GM21529 (cell line): ENCODE measurements around the gene PFDN6.

ENCODE experiments used
- ATAC-seq: cut with Tn5 transposase; IDR thresholded peaks from one replicate; pipeline ENCODE4 v1.9.1; 2021; ENCODE audit not compliant: unreplicated experiment

The PFDN6 gene

GRCh38 chr6:33294086-33294823, 4.9 kb downstream of the PFDN6 start:
- no peak for ATAC-seq

- ATAC-seq = no peak
These were observed 6.4 kb downstream of the PFDN6 start for GRCh38 chr6:33295621-33296369.

GRCh38 chr6:33296797-33297405, 7.5 kb downstream of the PFDN6 start:
- ATAC-seq = no peak

GRCh38 chr6:33297406-33297955, 8.1 kb downstream of the PFDN6 start:
- no peak for ATAC-seq

GRCh38 chr6:33297956-33298772, 8.8 kb downstream of the PFDN6 start:
- no peak for ATAC-seq

GRCh38 chr6:33298773-33299236, 9.4 kb downstream of the PFDN6 start, which contains the start of gene RGL2:
Gene RGL2 (minus strand): TSS chr6:33298942. CDS start chr6:33298610, 332 bp downstream.
- ATAC-seq = peak; percentile 37

- peak; percentile 74 for ATAC-seq
These were observed 10.0 kb downstream of the PFDN6 start for GRCh38 chr6:33299237-33299944.

- no peak for ATAC-seq
These were observed 12.5 kb downstream of the PFDN6 start for GRCh38 chr6:33301877-33302276.

GRCh38 chr6:33304216-33304615, 14.8 kb downstream of the PFDN6 start:
- no peak for ATAC-seq

GRCh38 chr6:33305052-33305451, 15.7 kb downstream of the PFDN6 start:
- ATAC-seq = no peak

GRCh38 chr6:33306356-33306755, 17.0 kb downstream of the PFDN6 start:
- ATAC-seq = no peak

GRCh38 chr6:33312361-33313104, 23.1 kb downstream of the PFDN6 start:
- ATAC-seq = no peak

- no peak for ATAC-seq
These were observed 23.8 kb downstream of the PFDN6 start for GRCh38 chr6:33313105-33313708.

- peak; percentile 38 for ATAC-seq
These were observed 24.5 kb downstream of the PFDN6 start, which contains the start of gene TAPBP for GRCh38 chr6:33313709-33314514. Gene TAPBP (minus strand): TSS chr6:33314078. CDS start chr6:33314041, 37 bp downstream.

- ATAC-seq = no peak
These were observed 25.1 kb downstream of the PFDN6 start for GRCh38 chr6:33314515-33314942.

- no peak for ATAC-seq
These were observed 25.8 kb downstream of the PFDN6 start for GRCh38 chr6:33314943-33315792.
